Muscle layer of duodenum (tissue), 2 donors: ENCODE measurements around the gene PTEN.

ENCODE experiments used
- H3K27ac ChIP-seq: one replicate; pipeline ENCODE4 v1.7.0; 2013; ENCODE audit warnings: mild to moderate bottlenecking, low read length
- H3K27me3 ChIP-seq: one replicate; pipeline ENCODE4 v1.7.0; 2013; ENCODE audit warnings: low read depth, mild to moderate bottlenecking, control low read depth, low read length
- H3K36me3 ChIP-seq, 2 donors: one replicate each; pipeline ENCODE4 v1.7.0; 2013; ENCODE audit warnings: low read length in 2 of 2, control low read depth in 1 of 2, mild to moderate bottlenecking in 1 of 2; ENCODE audit not compliant: insufficient read depth in 2 of 2, control insufficient read depth in 1 of 2
- H3K4me1 ChIP-seq, 2 donors: one replicate each; pipeline ENCODE4 v1.7.0; 2013; ENCODE audit warnings: low read length in 2 of 2, mild to moderate bottlenecking in 2 of 2, control low read depth in 1 of 2, moderate library complexity in 1 of 2; ENCODE audit not compliant: insufficient read depth in 2 of 2, control insufficient read depth in 1 of 2
- H3K4me3 ChIP-seq, 2 donors: one replicate each; pipeline ENCODE4 v1.7.0; 2013; ENCODE audit warnings: low read length in 2 of 2, low read depth in 1 of 2, mild to moderate bottlenecking in 1 of 2
- H3K9me3 ChIP-seq, 2 donors: one replicate each; pipeline ENCODE4 v1.7.0; 2013; ENCODE audit warnings: low read length in 2 of 2, control low read depth in 1 of 2, mild to moderate bottlenecking in 1 of 2; ENCODE audit not compliant: control insufficient read depth in 1 of 2
- donor health status: healthy.

The PTEN gene

DNA sequence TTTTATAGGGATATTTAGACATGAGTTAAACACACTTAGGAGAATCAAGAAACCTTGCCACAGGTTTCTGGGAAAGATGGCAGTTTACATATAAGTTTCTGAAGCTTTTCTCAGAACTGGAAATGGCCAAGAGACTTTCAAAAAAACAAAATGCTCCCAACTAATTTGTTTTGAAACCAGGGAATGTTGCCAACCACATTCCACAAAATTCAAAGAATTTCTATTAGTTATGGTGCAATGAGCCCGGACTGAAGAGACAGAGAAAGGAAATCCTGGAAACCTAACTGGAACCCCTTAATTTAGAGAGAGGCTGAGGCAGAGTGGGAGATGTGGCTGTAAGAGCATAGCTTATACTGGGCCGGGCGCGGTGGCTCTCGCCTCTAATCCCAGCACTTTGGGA, 128.5 kb downstream of the PTEN start:
- no peak overlapping the region for H3K27ac ChIP-seq
- H3K4me1 ChIP-seq, result no peaks in the 10 kb centered on the region
- H3K36me3 ChIP-seq, result no peaks in the 10 kb centered on the region
- no peaks in the 10 kb centered on the region for H3K9me3 ChIP-seq
- H3K4me3 ChIP-seq, result no peak overlapping the region
- H3K27me3 ChIP-seq, result no peaks in the 10 kb centered on the region

GRCh38 chr10:88004451-88004850, 141.0 kb downstream of the PTEN start:
- Histone ChIP-seq H3K27ac (no peak overlapping the region), H3K9me3 (no peaks in the 10 kb centered on the region), H3K36me3 (no peaks in the 10 kb centered on the region), H3K4me3 (no peak overlapping the region), H3K27me3 (no peaks in the 10 kb centered on the region), H3K4me1 (no peaks in the 10 kb centered on the region)

DNA sequence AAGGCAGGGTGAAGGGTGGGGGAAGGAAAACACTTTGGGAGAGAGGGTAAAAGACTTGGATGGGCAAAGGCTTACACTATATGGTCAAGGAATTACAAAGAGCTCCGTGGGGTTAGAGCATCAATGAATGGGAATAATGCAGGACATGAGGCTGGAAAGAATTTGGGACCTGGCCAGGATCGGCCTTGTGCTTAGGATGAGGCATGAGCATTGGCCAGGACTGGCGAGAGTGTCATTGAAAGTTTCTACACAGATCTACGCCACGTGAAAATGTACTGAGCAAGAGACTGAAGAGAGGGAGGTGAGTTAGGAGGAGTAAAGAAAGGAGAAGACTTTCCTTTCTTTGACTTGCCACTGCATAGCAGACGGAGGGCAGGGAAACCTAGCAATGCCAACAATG, 142.8 kb downstream of the PTEN start:
- no peak overlapping the region for H3K4me3 ChIP-seq
- no peaks in the 10 kb centered on the region for H3K4me1 ChIP-seq

DNA sequence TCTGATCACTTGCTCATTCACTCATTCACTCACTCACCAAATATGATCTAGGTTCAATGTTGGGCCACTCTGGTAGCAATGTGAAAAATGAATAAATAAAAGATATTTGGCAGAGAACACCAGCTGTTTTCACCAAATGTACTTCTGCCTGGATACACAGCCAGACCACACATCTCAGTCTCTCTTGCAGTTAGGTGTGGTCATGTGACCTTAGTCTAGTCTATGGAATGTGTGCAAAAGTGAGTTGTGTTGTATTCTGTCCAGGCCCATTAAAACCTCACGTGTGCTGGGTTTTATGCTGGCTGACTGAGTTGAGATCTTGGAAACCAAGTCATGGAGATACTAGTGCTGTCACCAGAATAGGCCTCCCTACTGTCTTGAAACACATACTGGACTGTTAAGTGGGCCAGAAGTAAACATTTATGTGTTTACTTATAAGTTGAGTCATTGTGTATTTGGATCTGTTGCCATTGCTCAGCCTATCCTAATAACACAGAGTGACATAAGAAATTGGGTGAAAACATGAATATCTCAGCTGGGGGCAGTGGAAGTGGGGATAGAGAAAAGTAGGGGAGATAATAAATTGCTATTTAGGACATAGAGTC, 145.5 kb downstream of the PTEN start:
- H3K27ac ChIP-seq, result no peak overlapping the region
- H3K27me3 ChIP-seq, result no peaks in the 10 kb centered on the region
- no peaks in the 10 kb centered on the region for H3K9me3 ChIP-seq
- no peaks in the 10 kb centered on the region for H3K4me1 ChIP-seq
- H3K4me3 ChIP-seq, result no peak overlapping the region
- no peaks in the 10 kb centered on the region for H3K36me3 ChIP-seq

More for the DNA sequence above, 142.8 kb downstream of the PTEN start:
- no peak overlapping the region for H3K27ac ChIP-seq
- no peaks in the 10 kb centered on the region for H3K9me3 ChIP-seq
- no peaks in the 10 kb centered on the region for H3K36me3 ChIP-seq
- no peaks in the 10 kb centered on the region for H3K27me3 ChIP-seq

DNA sequence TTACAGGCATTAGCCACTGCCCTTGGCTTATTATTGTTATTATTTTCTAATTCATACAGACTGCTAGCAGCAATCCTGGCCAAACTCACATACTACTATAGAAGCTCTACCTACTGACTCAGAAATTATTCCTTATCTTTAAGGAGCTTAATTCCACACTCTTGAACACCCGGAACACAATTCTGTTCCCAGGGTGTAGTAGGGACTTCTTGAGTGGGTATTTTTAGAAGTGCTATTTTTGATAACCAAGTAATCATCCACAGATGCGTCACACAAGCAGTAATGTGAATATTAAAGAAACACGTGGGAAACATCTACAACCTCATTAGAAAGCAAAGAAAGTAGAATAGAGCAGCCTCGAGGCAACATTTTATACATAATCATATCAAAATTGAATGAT, 149.2 kb downstream of the PTEN start:
- Histone ChIP-seq H3K9me3 (no peaks in the 10 kb centered on the region), H3K27ac (no peak overlapping the region), H3K36me3 (no peaks in the 10 kb centered on the region), H3K27me3 (no peaks in the 10 kb centered on the region), H3K4me3 (no peak overlapping the region), H3K4me1 (no peaks in the 10 kb centered on the region)

DNA sequence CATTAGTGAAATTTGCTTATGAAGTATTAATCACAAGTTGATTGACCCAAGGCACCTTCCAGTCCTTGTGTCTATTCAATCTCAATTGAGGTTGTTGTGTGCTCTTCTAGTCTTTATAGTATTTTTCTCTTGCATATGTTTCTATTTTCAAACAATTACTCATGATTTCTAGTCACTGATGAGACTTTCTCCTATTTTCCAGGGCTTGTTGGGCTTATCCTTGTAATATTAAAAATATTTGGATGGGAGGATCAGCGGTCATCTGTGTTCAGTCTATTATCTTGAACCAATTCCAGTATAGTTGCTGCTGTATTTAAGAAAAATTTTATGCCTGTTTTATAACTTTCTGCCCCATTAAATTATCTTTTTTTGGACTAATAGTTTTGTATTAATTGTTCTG, 154.4 kb downstream of the PTEN start:
- H3K36me3 ChIP-seq, result no peaks in the 10 kb centered on the region
- no peak overlapping the region for H3K27ac ChIP-seq
- H3K9me3 ChIP-seq, result no peaks in the 10 kb centered on the region
- H3K4me3 ChIP-seq, result no peak overlapping the region
- no peaks in the 10 kb centered on the region for H3K27me3 ChIP-seq
- H3K4me1 ChIP-seq, result no peaks in the 10 kb centered on the region

DNA sequence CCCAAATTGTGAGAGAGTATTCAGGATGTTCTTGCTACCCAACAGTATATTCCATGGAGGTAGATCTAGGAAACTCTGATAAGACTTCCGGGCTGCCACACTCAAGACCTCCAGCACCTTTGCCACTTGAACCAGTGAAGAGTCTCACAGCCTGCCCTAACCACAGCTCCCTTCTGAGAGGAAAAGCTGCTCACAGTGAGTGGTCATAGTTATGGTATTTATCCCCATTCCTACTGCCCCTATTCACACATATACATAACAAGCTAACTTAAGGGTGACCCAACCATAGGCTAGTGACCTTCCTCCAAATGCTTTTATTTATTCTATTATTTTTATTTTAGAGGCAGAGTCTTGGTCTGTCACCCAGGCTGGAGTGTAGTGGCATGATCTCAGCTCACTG, 156.3 kb downstream of the PTEN start:
- Histone ChIP-seq H3K4me1 (no peaks in the 10 kb centered on the region), H3K36me3 (no peaks in the 10 kb centered on the region), H3K27ac (no peak overlapping the region), H3K9me3 (no peaks in the 10 kb centered on the region), H3K27me3 (no peaks in the 10 kb centered on the region), H3K4me3 (no peak overlapping the region)
